SKM-1 treated with dmso at 0.1 percent for 144 hours (cell line): Measurements from ENCODE around the gene SGTA.
"Not testable (repeated sequence)": the region's sequence is repeated elsewhere in the genome, so short reads cannot be mapped to it uniquely, and the experiment has no call there.

Experiments
- DNase-seq: peaks from one replicate; lab custom pipeline; 2025; ENCODE audit not compliant: unreplicated experiment; lab: John Stamatoyannopoulos, UW

SGTA gene, protein sequence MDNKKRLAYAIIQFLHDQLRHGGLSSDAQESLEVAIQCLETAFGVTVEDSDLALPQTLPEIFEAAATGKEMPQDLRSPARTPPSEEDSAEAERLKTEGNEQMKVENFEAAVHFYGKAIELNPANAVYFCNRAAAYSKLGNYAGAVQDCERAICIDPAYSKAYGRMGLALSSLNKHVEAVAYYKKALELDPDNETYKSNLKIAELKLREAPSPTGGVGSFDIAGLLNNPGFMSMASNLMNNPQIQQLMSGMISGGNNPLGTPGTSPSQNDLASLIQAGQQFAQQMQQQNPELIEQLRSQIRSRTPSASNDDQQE

DNA sequence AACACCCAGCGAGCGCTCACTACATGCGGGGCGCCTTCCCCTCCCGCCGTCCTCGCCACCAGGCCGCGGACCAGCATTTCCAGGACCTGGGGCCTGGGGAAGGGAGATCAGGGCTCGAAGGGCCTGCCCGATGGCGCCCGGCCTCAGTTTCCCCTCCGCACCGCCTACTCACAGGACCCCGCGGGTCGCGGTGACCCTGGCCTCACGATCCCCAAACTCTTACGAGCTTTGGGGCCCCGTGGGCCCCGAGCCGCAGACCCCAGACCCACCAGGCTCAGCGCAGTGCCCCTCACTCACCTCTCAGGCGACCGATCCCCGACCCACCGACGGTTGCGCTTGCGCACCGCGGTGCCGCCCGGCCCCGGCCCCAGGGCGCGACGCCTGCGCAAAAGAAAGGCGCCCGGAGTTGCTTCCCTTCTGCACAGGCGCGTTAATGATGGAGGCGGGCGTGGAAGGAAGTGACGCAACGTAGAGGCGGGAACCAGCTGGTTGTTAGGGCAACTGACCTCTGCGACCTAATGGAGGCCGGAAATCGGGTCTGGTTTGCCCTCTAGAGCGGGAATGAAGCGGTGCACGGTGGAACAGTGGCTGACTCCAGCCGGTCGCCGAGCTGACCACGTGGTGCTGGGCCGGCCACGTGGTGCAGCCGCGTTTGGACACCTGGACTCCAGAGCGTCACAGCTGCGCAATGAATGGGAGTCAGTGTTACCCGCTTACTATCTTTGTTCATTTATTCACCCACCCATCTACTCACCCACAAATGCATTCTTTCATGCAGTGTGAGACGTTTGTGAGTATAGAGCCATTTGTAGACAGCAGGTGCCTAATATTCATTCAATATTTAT lies at the start of gene SGTA:
SGTA (minus strand) TSS at position 338 of the 845 bp plus-strand sequence. CDS start 14,205 bp downstream, outside the sequence.
- DNase-seq = peak; percentile 99

DNA sequence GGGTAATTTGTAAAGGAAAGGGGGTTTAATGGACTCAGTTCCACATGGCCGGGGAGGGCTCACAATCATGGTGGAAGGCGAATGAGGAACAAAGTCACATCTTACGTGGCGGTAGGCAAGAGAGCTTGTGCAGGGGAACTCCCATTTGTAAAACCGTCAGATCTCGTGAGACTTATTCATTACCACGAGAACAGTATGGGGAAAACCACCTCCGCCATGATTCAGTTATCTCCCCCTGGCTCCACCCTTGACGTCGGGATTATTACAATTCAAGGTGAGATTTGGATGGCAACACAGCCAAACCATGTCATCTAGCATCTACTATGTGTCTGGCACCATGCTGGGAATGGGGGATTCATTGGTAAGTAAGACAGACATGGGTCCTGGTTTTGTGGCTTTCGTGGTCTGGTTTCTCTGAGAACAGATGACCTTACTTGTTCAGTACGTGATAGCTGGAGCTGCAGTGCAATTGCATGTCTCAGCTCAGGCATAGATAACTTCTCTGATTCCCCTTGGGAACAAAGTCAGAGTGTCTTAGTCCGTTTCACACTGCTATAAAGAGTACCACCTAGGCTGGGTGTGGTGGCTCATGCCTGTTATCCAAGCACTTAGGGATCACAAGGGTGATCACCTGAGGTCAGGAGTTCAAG lies 44.9 kb upstream of the SGTA start:
- no peak for DNase-seq

DNA sequence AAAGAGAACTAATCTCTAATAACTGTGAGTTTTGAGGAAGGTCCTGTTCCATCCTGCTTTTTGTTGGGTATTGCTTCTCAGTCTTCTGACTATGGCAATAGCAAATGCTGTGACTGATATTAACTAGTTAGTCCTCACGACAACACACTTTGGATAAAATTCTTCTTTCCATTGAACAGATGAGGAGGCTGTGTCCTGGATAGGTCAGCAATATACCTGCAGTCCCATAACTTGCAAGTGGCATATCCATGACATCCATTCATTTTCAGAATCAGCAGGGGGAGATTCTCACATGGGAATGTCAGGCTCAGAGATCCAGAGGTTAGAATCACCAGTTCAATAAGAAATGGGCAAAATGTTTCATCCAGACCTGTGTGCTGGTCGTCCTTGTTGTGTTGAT lies 43.9 kb upstream of the SGTA start:
- DNase-seq = no peak

DNA sequence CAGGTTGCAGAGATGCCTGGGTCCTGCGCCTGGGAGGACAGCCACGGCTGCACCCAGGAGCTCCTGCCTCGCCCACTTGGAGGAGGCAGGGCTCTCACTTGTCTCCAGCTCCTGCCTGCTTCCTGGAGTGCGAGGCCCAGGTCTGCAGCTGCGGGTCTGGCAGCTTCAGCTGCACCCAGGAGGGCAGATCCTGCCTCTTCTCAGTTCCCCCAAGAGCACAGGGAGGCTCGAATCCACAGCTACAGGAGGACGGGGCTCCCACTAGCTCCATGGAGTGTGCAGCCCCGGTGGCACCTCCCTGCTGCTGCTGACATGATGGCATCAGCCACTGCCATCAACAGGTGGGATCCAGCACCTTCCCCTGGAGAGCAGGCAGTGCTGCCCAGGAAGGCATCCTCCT lies 41.1 kb upstream of the SGTA start:
- no peak for DNase-seq

DNA sequence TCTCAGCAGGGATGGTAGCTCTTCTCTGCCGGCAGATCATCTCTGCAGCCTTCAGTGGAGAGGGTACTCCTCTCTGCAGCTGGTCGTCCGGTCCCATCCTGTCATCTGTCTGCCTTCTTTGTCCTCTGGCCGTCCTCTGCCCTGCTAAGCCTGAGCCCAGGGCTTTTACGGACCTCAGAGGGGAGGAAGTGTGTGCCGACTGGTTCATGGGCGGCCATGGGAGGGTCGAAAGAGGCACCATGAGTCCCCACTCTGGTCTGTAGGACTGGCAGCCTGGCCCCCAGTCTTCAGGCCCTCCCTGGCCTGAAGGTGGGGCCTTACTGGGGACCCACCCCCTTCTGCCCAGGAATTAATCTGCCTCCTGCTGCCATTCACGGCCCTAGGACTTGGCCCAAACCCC lies 40.6 kb upstream of the SGTA start:
- DNase-seq = no peak

DNA sequence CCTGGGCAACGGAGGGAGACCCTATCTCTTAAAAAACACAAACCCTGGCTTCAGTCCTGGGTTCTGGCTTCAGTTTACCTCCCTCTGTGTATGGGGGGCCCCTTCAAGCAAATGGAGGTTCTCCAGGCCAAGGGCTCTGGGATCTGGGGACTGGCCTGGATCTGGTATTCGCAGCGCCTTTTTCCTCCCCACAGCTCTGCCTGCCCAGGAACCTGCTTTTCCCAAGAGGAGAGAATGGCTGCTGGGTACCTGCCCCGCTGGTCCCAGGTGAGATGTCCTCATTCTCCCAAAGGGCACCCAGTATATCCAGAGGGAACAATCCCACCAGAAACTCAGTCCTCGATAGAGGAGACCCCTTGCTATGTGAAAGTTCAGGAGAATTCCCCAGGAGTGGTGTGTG lies 39.8 kb upstream of the SGTA start:
- DNase-seq = no peak

DNA sequence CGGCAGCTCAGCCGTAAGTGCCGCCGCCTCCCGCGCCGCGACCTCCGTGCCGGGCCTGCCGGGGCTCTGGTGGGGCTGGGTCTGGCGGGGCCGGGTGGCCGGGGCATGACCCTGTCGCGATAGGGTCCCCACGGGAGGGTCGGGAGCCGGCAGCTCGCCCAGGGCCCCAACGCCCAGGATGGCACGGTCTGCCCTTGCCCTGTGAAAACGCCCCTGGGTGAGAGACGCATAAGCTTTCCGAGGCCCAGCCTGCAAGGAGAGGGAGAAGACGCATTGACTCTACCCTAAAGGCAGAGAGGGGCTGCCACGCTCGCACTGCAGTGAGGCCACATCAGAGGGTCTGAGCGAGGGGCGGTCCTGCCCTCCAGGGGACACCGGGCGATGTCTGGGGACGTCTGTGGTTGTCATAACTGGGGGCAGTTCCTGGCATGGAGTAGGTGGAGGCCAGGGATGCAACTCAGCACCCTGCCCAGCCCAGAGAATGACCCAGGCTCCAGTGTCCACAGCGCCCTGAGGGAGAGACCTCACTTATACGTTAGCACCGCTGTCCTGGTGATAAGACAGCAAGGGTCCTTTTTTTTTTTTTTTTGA lies 37.1 kb upstream of the SGTA start:
- no peak for DNase-seq

DNA sequence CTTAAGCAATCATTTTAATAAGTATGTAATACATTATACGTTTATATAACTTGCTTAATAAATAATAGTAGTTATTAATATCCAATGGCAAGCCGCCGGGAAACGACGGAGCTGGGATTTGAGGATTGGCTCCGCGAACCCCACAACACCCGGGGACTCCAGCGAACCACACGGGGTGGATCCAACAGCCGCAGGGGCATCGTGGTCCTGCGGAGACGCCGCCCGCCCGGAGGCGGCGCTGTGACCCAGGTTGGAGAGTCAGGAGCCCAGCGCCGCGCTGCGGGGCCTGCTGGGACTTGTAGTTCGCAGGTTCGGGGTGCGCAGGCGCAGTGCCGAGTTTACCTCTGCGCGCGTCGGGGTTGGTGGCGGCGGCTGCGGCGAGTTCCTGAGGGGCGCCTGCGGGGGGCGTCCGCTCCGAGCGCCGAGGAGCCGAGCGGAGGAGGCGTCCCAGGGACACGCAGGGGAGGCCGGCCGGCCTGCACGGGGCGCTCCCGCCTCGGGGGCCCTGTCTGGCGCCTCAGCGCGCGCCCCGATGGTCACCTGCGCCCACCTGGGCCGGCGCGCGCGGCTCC lies 36.6 kb upstream of the SGTA start, which contains the start of gene ZNF554:
ZNF554 (plus strand) TSS at position 329 of the 572 bp plus-strand sequence; CDS start at position 533, 204 bp downstream.
- peak; percentile 91 for DNase-seq

DNA sequence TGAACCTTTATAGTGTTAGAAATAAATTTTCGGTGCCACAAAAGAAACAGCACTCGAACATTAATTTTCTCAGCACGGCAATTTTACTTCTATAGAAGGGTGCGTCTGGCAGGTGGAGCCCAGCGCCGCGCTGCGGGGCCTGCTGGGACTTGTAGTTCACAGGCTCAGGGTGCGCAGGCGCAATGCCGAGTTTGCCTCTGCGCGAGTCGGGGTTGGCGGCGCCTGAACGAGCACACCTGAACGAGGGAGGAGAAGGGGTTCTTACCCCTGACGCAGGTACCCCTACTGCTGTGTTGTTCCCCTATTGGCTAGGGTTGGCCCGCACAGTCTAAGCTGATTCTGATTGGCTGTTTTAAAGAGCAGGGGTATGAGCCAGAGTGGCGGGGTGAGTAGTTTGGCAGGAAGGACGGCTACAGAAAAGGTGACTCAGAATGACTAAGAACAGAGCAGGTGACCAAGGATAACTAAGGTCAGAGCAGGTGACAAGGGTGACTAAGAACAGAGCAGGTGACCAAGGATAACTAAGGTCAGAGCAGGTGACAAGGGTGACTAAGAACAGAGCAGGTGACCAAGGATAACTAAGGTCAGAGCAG lies 34.3 kb upstream of the SGTA start:
- DNase-seq = not testable (repeated sequence)

DNA sequence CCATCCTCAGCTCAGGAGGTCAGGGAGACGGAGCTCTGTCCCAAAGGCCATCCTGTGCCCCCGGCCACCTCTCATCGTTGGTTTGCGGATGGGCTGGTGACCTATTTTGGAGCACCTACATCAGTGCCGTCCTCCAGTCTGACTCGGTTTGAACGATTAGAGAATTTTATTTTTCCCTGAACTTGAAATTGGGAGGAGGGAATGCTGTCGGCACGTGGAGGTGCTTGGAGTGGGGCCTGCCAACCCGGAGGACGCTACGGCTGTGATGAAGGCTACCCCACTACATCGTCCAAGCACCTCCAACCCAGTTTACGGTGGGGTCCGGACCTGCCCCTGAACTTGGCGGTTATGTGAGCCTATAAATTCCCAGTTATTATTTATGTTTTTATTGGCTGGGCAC lies 33.6 kb upstream of the SGTA start:
- DNase-seq = no peak

DNA sequence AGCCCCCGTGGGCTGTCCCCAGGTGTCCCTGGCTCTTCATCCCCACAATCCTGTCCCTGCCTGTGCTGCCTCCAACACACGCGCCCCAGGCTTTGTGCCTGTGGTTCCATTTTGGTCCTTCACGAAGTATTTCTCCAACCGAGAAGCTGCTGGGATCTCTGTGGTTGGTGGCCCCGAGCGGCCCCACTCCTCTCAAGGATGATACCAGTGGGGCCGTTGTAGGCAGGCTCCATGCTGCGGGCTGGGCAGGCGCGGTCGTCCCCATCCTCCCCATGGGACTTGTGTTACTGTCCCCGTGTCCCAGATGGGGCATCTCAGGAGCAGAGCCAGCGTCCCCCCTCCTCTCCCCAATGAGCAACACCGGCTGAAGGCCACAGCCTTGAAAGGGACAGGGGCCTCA lies 32.9 kb upstream of the SGTA start:
- no peak for DNase-seq

DNA sequence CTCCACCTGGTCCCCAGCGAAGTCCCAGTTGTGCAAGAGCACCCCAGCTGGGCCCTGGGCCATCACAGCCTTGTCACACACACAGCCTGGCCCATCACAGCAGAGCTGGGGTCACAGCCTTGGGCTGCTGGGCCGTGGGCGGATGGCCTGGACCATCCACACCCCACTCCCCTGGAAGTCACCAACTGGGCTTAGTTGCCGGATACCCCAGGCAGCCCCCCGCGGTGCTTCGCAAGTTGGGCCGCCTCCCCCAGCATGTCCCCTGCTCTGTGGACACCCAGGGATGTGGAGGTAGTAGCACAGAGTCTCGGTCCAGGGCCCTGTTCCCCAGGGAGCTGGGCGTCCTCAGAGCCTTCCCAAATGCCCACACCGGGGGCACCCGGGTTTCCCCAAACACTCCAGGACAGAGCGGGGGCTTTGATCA lies 32.1 kb upstream of the SGTA start:
- DNase-seq = no peak

DNA sequence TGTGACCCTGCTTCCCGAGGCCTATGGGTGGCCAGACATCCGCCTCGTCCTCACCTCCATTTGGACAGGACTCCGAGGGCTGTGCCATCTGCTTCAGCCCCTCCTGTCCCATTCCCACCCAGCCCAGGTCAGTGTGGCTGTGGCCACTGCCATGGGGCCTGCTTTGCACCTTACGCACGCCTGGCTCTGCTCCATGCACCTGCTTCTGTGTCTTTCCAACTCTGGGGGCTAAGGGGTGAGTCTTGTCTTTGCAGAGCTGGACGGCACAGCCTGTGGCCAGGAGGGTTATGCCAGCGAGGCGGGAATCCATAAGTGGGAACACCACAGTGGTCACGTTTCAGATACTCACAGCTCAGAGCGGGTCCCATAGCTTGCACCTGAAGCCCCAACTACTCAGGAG lies 31.4 kb upstream of the SGTA start:
- DNase-seq = no peak

DNA sequence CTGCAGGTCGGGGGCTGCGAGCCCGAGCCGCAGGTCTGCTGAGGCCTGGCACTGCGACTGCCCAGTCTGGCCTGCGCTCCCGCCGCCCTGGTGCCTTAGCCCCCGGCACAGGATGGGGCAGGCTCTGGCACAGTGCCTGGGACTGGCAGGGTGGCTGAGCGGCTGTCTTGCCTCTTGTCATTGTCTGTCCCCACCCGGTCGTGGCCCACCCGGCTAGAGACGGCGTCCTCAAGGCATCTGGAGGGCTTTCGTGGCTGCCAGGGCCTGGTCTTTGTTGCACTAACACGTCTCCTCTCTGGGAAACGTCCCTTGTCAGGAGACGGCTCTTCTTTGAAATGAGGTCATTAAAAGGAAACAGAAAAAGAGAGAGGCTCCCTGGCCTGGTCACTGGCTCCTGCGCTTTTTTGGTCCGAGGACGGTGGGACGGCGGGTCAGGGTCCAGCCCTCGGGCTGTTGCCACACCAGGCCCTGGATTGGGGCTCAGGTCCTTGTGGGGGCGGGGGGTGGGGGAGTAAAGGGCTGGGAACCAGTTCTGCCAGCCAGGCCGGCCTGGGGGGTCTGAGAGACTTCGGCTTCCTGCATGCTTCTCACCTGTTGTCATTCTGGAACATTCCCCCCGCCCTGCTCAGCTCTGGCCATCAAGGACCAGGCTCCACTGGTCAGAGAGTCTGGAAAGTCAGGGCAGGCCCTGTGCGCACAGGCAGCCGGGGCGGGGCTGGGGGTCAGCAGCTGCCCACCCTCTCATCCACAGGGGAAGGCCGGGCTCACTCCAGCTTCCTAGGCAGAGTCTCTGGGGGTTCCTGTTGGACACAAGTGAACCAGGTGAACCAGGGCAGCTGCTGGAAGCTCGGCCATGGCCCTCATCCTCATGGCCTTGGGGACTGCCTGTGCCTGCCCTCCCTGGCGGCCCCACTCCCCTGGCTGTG lies 30.4 kb upstream of the SGTA start:
- DNase-seq = no peak

DNA sequence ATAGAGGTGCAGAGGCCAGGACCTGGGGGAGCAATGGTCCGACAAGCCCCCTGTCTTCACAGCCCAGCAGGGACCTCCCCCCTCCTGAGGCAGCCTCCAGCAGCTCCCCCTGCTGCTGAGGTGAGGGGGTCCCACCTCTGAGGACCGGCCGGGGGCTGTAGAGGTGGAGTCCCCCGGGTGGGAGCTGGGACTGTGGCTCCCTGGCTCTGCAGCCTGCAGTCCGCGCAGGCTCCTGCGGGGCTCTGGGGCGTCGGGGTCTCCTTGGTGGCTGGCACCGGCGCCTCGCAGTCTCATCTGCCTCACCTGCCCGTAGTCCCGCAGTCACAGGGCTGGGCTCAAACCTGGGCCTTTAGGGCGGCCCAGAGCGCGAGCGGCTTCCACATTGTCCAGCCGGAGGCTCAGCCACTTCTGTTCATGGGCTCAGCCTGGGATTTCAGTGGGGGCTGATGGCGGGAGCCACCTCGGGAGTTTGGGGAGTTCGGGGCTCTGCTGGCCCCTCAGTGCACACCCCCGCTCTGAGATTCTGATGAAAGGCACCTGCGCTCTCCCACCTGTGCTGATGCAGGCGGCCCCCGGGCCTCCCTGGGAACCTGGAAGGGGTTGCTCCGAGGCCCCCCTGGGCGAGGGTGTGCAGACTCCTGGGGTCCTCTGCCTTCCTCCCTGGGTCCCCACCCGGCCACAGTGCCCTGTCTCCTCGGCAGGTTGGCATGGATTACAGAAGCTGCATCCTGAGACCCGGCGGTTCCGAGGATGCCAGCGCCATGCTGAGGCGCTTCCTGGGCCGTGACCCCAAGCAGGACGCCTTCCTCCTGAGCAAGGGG lies 29.6 kb upstream of the SGTA start:
- DNase-seq = no peak

DNA sequence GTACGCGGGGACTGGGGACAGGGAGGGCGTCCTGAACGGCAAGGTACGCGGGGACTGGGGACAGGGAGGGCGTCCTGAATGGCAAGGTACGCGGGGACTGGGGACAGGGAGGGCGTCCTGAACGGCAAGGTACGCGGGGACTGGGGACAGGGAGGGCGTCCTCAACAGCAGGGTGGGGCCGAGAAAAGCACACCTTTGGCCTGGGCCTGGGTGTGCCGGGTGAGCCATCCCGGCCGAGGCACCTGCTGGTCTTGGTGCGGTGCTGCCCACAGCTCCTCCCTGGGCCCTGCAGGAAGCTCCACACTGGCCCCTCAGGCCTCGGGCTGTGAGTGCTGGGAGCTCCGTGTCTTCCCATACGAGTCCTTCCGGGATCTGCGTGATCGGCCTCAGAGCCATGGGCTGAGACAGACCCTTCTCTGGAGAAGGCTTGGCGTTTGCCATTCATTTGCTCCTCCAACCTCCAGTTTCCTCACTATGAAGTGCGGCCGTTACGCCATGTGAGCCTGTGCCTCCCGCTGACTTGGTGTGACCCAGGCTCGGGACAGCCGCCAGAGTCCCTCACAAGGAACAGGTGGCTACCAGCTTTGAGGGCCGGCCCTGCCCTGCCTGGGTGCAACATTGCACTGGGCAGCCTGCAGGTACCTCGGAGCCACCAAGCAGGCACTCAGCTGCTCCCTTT lies 28.8 kb upstream of the SGTA start:
- no peak for DNase-seq

DNA sequence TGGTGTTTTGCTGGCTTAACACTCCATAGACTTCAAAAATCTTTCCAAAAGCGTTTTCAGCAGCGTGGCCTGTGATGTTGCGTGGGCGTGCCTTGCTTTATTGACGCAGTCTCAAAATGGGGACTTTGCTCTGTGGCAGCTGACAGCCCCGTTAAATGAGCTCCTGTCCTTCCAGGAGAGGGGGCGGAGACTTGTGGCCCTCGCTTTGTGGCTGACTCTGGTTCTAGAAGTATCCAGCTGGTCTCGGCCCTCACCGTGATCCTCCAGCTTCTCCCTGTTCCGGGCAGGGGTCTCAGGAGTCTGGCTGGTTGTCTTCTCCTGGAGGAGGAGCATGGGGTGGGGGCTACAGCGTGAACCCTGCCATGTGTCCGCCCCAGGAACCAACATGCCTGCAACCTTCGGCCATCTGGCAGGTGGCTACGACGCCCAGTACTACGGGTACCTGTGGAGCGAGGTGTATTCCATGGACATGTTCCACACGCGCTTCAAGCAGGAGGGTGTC lies 28.2 kb upstream of the SGTA start:
- no peak for DNase-seq
